ENCODE measurements around the gene ZSWIM5. TPM values are rescaled to one million over a fixed set of nuclear protein-coding genes. Genes with fewer than 3 reads are reported as not detected.

ZSWIM5 gene
- total RNA-seq, 3 donors from 2014 or later (not counting 1 experiment from before 2014, with no cell fraction given): 1.1 to 2.3 (median 1.3) TPM

DNA sequence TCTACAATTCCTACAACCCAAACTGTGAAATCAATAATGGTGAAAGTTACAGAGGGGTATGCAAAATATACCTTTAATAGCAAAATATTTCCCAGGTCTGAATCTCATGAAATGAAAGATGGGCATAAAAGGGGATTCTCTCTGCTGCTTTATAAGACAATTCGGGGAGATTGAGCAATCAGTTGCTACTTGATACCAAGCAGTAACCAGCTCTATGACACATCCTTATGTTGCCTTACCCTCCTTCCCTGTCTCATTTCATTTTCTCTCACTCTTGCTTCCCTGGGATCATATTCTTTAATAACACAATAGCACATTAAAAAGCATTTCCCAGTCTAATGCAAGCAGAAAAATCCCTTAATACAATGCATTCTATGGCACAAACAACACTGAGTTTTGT lies 29.0 kb downstream of the ZSWIM5 start:
- H3K27me3 Mint-ChIP-seq (ENCODE audit: low read depth in 2 of 2): peaks cover 0 to 6% of the 10 kb centered on the region in 2 donors
- H3K4me1 ChIP-seq (ENCODE audit: control insufficient read depth, insufficient read depth, low read length): no peaks in the 10 kb centered on the region
- no peak overlapping the region for H3K27ac ChIP-seq (ENCODE audit: low read length)
- intact Hi-C loops (cut with micrococcal nuclease): no loop called here
- H3K36me3 ChIP-seq (ENCODE audit: control insufficient read depth, insufficient read depth, low read length): no peaks in the 10 kb centered on the region
- no peaks in the 10 kb centered on the region for H3K36me3 Mint-ChIP-seq
- WGBS (ENCODE audit: insufficient coverage): 80% methylated on average over 1 of the region's 1 CpG
- DNase-seq: no peak
- H3K9me3 ChIP-seq (ENCODE audit: control insufficient read depth, insufficient read depth, low read length): no peaks in the 10 kb centered on the region
- no peak overlapping the region for H3K27ac Mint-ChIP-seq
- no peaks in the 10 kb centered on the region for H3K4me1 Mint-ChIP-seq
- no peaks in the 10 kb centered on the region for H3K27me3 ChIP-seq (ENCODE audit: control insufficient read depth, insufficient read depth, low read length)
- H3K4me3 ChIP-seq (ENCODE audit: low read length): no peak overlapping the region
- H3K9me3 Mint-ChIP-seq: peaks cover 3% of the 10 kb centered on the region in 2 donors
- H3K4me3 Mint-ChIP-seq: no peak overlapping the region
- TF ChIP-seq, protein P1, sequence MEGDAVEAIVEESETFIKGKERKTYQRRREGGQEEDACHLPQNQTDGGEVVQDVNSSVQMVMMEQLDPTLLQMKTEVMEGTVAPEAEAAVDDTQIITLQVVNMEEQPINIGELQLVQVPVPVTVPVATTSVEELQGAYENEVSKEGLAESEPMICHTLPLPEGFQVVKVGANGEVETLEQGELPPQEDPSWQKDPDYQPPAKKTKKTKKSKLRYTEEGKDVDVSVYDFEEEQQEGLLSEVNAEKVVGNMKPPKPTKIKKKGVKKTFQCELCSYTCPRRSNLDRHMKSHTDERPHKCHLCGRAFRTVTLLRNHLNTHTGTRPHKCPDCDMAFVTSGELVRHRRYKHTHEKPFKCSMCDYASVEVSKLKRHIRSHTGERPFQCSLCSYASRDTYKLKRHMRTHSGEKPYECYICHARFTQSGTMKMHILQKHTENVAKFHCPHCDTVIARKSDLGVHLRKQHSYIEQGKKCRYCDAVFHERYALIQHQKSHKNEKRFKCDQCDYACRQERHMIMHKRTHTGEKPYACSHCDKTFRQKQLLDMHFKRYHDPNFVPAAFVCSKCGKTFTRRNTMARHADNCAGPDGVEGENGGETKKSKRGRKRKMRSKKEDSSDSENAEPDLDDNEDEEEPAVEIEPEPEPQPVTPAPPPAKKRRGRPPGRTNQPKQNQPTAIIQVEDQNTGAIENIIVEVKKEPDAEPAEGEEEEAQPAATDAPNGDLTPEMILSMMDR (IDR thresholded peaks at IDR 0.05): no peak
- ATAC-seq: no peak

DNA sequence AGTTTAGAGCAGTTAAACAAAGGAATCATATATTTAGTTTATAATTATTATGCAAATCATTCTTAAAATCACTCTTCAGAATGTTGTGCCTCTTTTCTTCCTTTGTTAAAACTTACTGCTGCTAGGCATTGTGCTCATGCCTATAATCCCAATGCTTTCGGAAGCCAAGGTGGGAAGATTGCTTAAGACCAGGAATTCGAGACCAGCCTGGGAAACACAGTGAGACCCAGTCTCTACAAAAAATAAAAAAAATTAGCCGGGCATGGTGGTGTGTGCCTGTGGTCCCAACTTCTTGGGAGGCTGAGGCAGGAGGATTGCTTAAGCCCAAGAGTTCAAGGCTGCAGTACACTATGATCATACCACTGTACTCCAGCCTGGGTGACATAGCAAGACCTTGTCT lies 33.6 kb downstream of the ZSWIM5 start:
- TF ChIP-seq, protein P1 (IDR thresholded peaks at IDR 0.05): no peak

DNA sequence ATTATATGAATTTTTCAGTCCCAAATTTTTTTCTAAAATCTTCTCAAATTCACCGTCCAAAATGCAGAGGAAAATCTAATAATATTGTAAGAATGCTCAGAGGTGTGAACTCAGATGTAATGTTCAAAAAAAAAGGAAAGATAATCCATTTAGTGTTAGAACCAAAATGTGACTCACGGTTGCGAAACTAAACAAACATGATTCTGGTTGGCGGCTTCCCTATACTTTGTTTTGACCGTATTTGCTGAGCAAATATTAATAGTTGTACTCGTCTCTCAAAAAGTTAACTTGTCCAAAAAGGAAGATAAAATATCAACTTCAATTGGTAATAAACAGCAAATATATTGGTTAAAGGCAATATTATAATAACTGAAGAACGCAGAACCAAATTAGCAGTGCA lies 34.4 kb downstream of the ZSWIM5 start:
- no peaks in the 10 kb centered on the region for H3K4me1 Mint-ChIP-seq
- no peaks in the 10 kb centered on the region for H3K36me3 Mint-ChIP-seq
- no peaks in the 10 kb centered on the region for H3K9me3 Mint-ChIP-seq
- ATAC-seq: no peak
- Histone ChIP-seq H3K36me3 (ENCODE audit: control insufficient read depth, insufficient read depth, low read length) (no peaks in the 10 kb centered on the region), H3K27me3 (ENCODE audit: control insufficient read depth, insufficient read depth, low read length) (no peaks in the 10 kb centered on the region), H3K4me1 (ENCODE audit: control insufficient read depth, insufficient read depth, low read length) (no peaks in the 10 kb centered on the region), H3K4me3 (ENCODE audit: low read length) (no peak overlapping the region), H3K27ac (ENCODE audit: low read length) (no peak overlapping the region), H3K9me3 (ENCODE audit: control insufficient read depth, insufficient read depth, low read length) (no peaks in the 10 kb centered on the region)
- DNase-seq: no peak
- 100% methylated on average over 5 of the region's 7 CpGs for WGBS (ENCODE audit: insufficient coverage)
- TF ChIP-seq, protein P1 (IDR thresholded peaks at IDR 0.05): no peak
- intact Hi-C loops (cut with micrococcal nuclease): no loop called here
- H3K4me3 Mint-ChIP-seq: no peak overlapping the region
- no peaks in the 10 kb centered on the region for H3K27me3 Mint-ChIP-seq (ENCODE audit: low read depth in 2 of 2)
- no peak overlapping the region for H3K27ac Mint-ChIP-seq

More for the DNA sequence above, 33.6 kb downstream of the ZSWIM5 start:
- H3K36me3 Mint-ChIP-seq: no peaks in the 10 kb centered on the region
- DNase-seq (no peak), ATAC-seq (no peak)
- Histone ChIP-seq H3K4me3 (ENCODE audit: low read length) (no peak overlapping the region), H3K27me3 (ENCODE audit: control insufficient read depth, insufficient read depth, low read length) (no peaks in the 10 kb centered on the region), H3K27ac (ENCODE audit: low read length) (no peak overlapping the region), H3K9me3 (ENCODE audit: control insufficient read depth, insufficient read depth, low read length) (no peaks in the 10 kb centered on the region), H3K36me3 (ENCODE audit: control insufficient read depth, insufficient read depth, low read length) (no peaks in the 10 kb centered on the region), H3K4me1 (ENCODE audit: control insufficient read depth, insufficient read depth, low read length) (no peaks in the 10 kb centered on the region)
- H3K27me3 Mint-ChIP-seq (ENCODE audit: low read depth in 2 of 2): no peaks in the 10 kb centered on the region
- 83% methylated on average over 3 of the region's 3 CpGs for WGBS (ENCODE audit: insufficient coverage)
- intact Hi-C loops (cut with micrococcal nuclease): no loop called here
- no peak overlapping the region for H3K27ac Mint-ChIP-seq
- H3K4me1 Mint-ChIP-seq: no peaks in the 10 kb centered on the region
- no peak overlapping the region for H3K4me3 Mint-ChIP-seq
- no peaks in the 10 kb centered on the region for H3K9me3 Mint-ChIP-seq

DNA sequence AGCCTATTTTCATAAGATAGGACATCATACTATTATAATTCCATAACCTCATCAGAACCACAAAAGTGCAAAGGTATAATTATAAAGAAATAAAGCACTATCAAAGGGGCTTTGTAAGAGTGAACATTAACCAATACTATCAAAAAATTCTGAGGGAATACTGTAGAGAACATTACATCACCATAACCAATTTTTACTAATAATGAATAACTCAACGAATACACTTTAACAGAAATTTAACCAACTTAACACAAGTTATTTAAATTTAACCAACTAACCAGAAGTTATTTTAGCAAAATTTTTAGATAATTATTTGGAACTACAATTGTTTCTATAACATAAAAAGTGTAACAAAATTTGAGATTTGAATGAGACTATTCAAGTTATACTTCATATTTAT lies 34.8 kb downstream of the ZSWIM5 start:
- H3K27me3 Mint-ChIP-seq (ENCODE audit: low read depth in 2 of 2): no peaks in the 10 kb centered on the region

More for the DNA sequence above, 34.8 kb downstream of the ZSWIM5 start:
- TF ChIP-seq, protein P1 (IDR thresholded peaks at IDR 0.05): no peak
- no CpG with 5 or more reads among the region's 1 CpG for WGBS (ENCODE audit: insufficient coverage)
- Histone ChIP-seq H3K4me1 (ENCODE audit: control insufficient read depth, insufficient read depth, low read length) (no peaks in the 10 kb centered on the region), H3K4me3 (ENCODE audit: low read length) (no peak overlapping the region), H3K27me3 (ENCODE audit: control insufficient read depth, insufficient read depth, low read length) (no peaks in the 10 kb centered on the region), H3K9me3 (ENCODE audit: control insufficient read depth, insufficient read depth, low read length) (no peaks in the 10 kb centered on the region), H3K27ac (ENCODE audit: low read length) (no peak overlapping the region), H3K36me3 (ENCODE audit: control insufficient read depth, insufficient read depth, low read length) (no peaks in the 10 kb centered on the region)
- H3K4me1 Mint-ChIP-seq: no peaks in the 10 kb centered on the region
- ATAC-seq (no peak), DNase-seq (no peak)
- intact Hi-C loops (cut with micrococcal nuclease): no loop called here
- H3K36me3 Mint-ChIP-seq: no peaks in the 10 kb centered on the region
- no peak overlapping the region for H3K4me3 Mint-ChIP-seq
- H3K9me3 Mint-ChIP-seq: no peaks in the 10 kb centered on the region
- H3K27ac Mint-ChIP-seq: no peak overlapping the region
